ENCODE measurements around the gene BMAL1. TPM values are rescaled to one million over a fixed set of nuclear protein-coding genes. Genes with fewer than 3 reads are reported as not detected.

Gene BMAL1
- total RNA-seq, 2 donors from 2014 or later: 3.7 to 7.2 TPM

GRCh38 chr11:13280777-13281176 is 3.2 kb downstream of the BMAL1 start:
- Histone ChIP-seq H3K9me3 (ENCODE audit: control insufficient read depth, low read length) (no peaks in the 10 kb centered on the region), H3K4me1 (ENCODE audit: control insufficient read depth, insufficient read depth, low read length) (peaks cover 5% of the 10 kb centered on the region), H3K36me3 (ENCODE audit: control insufficient read depth, insufficient read depth, low read length) (no peaks in the 10 kb centered on the region), H3K4me3 (ENCODE audit: low read length) (no peak overlapping the region), H3K27ac (ENCODE audit: low read depth, low read length) (no peak overlapping the region), H3K9ac (ENCODE audit: extremely low read depth, low read length, poor library complexity, severe bottlenecking) (no peak overlapping the region), H3K27me3 (ENCODE audit: control insufficient read depth, insufficient read depth, low read length, poor library complexity, severe bottlenecking) (peaks cover 56% of the 10 kb centered on the region)
- WGBS, 2 experiments (ENCODE audit: insufficient coverage in 1 of 2, insufficient read length in 1 of 2): 78 to 80% methylated on average over 1 to 3 of the region's 3 CpGs
- Mint-ChIP-seq H3K27me3 (ENCODE audit: insufficient read depth) (peaks cover 58% of the 10 kb centered on the region), H3K4me1 (peaks cover 15% of the 10 kb centered on the region), H3K9me3 (no peaks in the 10 kb centered on the region), H3K36me3 (ENCODE audit: low read depth) (no peaks in the 10 kb centered on the region), H3K27ac (no peak overlapping the region), H3K4me3 (no peak overlapping the region)
- DNase-seq: no peak
- no peak for TF ChIP-seq CTCF (conservative IDR thresholded peaks at IDR 0.05)

GRCh38 chr11:13283636-13284035 is 6.0 kb downstream of the BMAL1 start:
- peak; percentile 89 for DNase-seq
- Histone ChIP-seq H3K27me3 (ENCODE audit: control insufficient read depth, insufficient read depth, low read length, poor library complexity, severe bottlenecking) (peaks cover 38% of the 10 kb centered on the region), H3K36me3 (ENCODE audit: control insufficient read depth, insufficient read depth, low read length) (no peaks in the 10 kb centered on the region), H3K9ac (ENCODE audit: extremely low read depth, low read length, poor library complexity, severe bottlenecking) (no peak overlapping the region), H3K9me3 (ENCODE audit: control insufficient read depth, low read length) (no peaks in the 10 kb centered on the region), H3K4me1 (ENCODE audit: control insufficient read depth, insufficient read depth, low read length) (no peaks in the 10 kb centered on the region), H3K4me3 (ENCODE audit: low read length) (no peak overlapping the region), H3K27ac (ENCODE audit: low read depth, low read length) (no peak overlapping the region)
- no peak overlapping the region for H3K4me3 Mint-ChIP-seq
- TF ChIP-seq CTCF (conservative IDR thresholded peaks at IDR 0.05): no peak
- H3K27me3 Mint-ChIP-seq (ENCODE audit: insufficient read depth): peaks cover 41% of the 10 kb centered on the region
- H3K36me3 Mint-ChIP-seq (ENCODE audit: low read depth): no peaks in the 10 kb centered on the region
- no peak overlapping the region for H3K27ac Mint-ChIP-seq
- H3K4me1 Mint-ChIP-seq: peaks cover 9% of the 10 kb centered on the region
- no peaks in the 10 kb centered on the region for H3K9me3 Mint-ChIP-seq
- WGBS, 2 experiments (ENCODE audit: insufficient coverage in 1 of 2, insufficient read length in 1 of 2): 30 to 41% methylated on average over 3 of the region's 4 CpGs

GRCh38 chr11:13284776-13285588 is 7.4 kb downstream of the BMAL1 start:
- no peaks in the 10 kb centered on the region for H3K9me3 Mint-ChIP-seq
- Histone ChIP-seq H3K9me3 (ENCODE audit: control insufficient read depth, low read length) (no peaks in the 10 kb centered on the region), H3K27ac (ENCODE audit: low read depth, low read length) (no peak overlapping the region), H3K4me1 (ENCODE audit: control insufficient read depth, insufficient read depth, low read length) (no peaks in the 10 kb centered on the region), H3K36me3 (ENCODE audit: control insufficient read depth, insufficient read depth, low read length) (no peaks in the 10 kb centered on the region), H3K9ac (ENCODE audit: extremely low read depth, low read length, poor library complexity, severe bottlenecking) (no peak overlapping the region), H3K4me3 (ENCODE audit: low read length) (no peak overlapping the region), H3K27me3 (ENCODE audit: control insufficient read depth, insufficient read depth, low read length, poor library complexity, severe bottlenecking) (peaks cover 25% of the 10 kb centered on the region)
- H3K27ac Mint-ChIP-seq: no peak overlapping the region
- DNase-seq: no peak
- WGBS, 2 experiments (ENCODE audit: insufficient coverage in 1 of 2, insufficient read length in 1 of 2): 85 to 92% methylated on average over 8 to 11 of the region's 11 CpGs
- no peak for TF ChIP-seq CTCF (conservative IDR thresholded peaks at IDR 0.05)
- H3K4me3 Mint-ChIP-seq: no peak overlapping the region
- peaks cover 28% of the 10 kb centered on the region for H3K27me3 Mint-ChIP-seq (ENCODE audit: insufficient read depth)
- H3K36me3 Mint-ChIP-seq (ENCODE audit: low read depth): no peaks in the 10 kb centered on the region
- H3K4me1 Mint-ChIP-seq: peaks cover 5% of the 10 kb centered on the region

Measured in endodermal cell (in vitro differentiated cells).